Mesothelial cell of epicardium (in vitro differentiated cells): ENCODE data around the gene CYP11A1. TPM values are rescaled to one million over a fixed set of nuclear protein-coding genes. Genes with fewer than 3 reads are reported as not detected.
A peak's percentile ranks its signal among the peaks of the same experiment; 100 is the strongest.

Source experiments
- DNase-seq, 2 experiments: peaks; one replicate each; pipeline ENCODE4 v3.0.0; 2021; ENCODE audit warnings: low spot score in 2 of 2; ENCODE audit not compliant: unreplicated experiment in 2 of 2
- H3K27ac Mint-ChIP-seq: 2 replicates; pipeline ENCODE4 v1.8.0; 2021; ENCODE audit warnings: mixed read lengths
- H3K27me3 Mint-ChIP-seq: 2 replicates; pipeline ENCODE4 v1.8.0; 2021; ENCODE audit warnings: low read depth, mixed read lengths
- H3K36me3 Mint-ChIP-seq: 2 replicates; pipeline ENCODE4 v1.8.0; 2021; ENCODE audit warnings: mixed read lengths
- H3K4me1 Mint-ChIP-seq: 2 replicates; pipeline ENCODE4 v1.8.0; 2021; ENCODE audit warnings: mixed read lengths
- H3K4me3 Mint-ChIP-seq: 2 replicates; pipeline ENCODE4 v1.8.0; 2021; ENCODE audit warnings: mild to moderate bottlenecking, moderate library complexity, mixed read lengths
- H3K9me3 Mint-ChIP-seq: 2 replicates; pipeline ENCODE4 v1.8.0; 2021; ENCODE audit warnings: mixed read lengths
- CTCF ChIP-seq: fragments of 200-600 bp; sonication (generic); IDR thresholded peaks from one replicate; pipeline ENCODE4 v1.5.0; 2021; ENCODE audit warnings: antibody characterized with exemption; ENCODE audit not compliant: unreplicated experiment
- total RNA-seq: library from RNA; stranded (reverse); gene quantifications from 3 replicates; pipeline ENCODE4 v1.2.1, GENCODE V29; 2021

CYP11A1 gene
- total RNA-seq, 1 donor from 2014 or later = 7.0 TPM

- no peak for DNase-seq
- Mint-ChIP-seq H3K4me3 (no peak overlapping the region), H3K4me1 (peaks cover 10% of the 10 kb centered on the region), H3K36me3 (no peaks in the 10 kb centered on the region), H3K27ac (no peak overlapping the region), H3K27me3 (peaks cover 57% of the 10 kb centered on the region), H3K9me3 (no peaks in the 10 kb centered on the region)
- TF ChIP-seq CTCF = no peak
Observed at GRCh38 chr15:74295800-74296199, 71.6 kb downstream of the CYP11A1 start.

GRCh38 chr15:74294010-74294409 is 73.4 kb downstream of the CYP11A1 start:
- Mint-ChIP-seq H3K36me3 (no peaks in the 10 kb centered on the region), H3K4me1 (peaks cover 14% of the 10 kb centered on the region), H3K4me3 (no peak overlapping the region), H3K27me3 (peaks cover 53% of the 10 kb centered on the region), H3K27ac (no peak overlapping the region), H3K9me3 (no peaks in the 10 kb centered on the region)
- TF ChIP-seq CTCF = no peak
- no peak for DNase-seq

- TF ChIP-seq CTCF = no peak
Observed at GRCh38 chr15:74293021-74293810, 74.2 kb downstream of the CYP11A1 start.

GRCh38 chr15:74291101-74292071 is 76.1 kb downstream of the CYP11A1 start:
- TF ChIP-seq CTCF = no peak
- Mint-ChIP-seq H3K36me3 (no peaks in the 10 kb centered on the region), H3K27ac (peak overlapping the region; percentile 13), H3K27me3 (peaks cover 60% of the 10 kb centered on the region), H3K4me3 (no peak overlapping the region), H3K4me1 (peaks cover 14% of the 10 kb centered on the region), H3K9me3 (no peaks in the 10 kb centered on the region)
- peak; percentile 86 to 96 for DNase-seq

More at GRCh38 chr15:74293021-74293810, 74.2 kb downstream of the CYP11A1 start:
- H3K27ac Mint-ChIP-seq = no peak overlapping the region
- H3K36me3 Mint-ChIP-seq = no peaks in the 10 kb centered on the region
- peaks cover 14% of the 10 kb centered on the region for H3K4me1 Mint-ChIP-seq
- no peak for DNase-seq
- H3K4me3 Mint-ChIP-seq = no peak overlapping the region
- no peaks in the 10 kb centered on the region for H3K9me3 Mint-ChIP-seq
- H3K27me3 Mint-ChIP-seq = peaks cover 58% of the 10 kb centered on the region

- no peaks in the 10 kb centered on the region for H3K9me3 Mint-ChIP-seq
- DNase-seq = no peak
- peaks cover 14% of the 10 kb centered on the region for H3K4me1 Mint-ChIP-seq
- no peak for TF ChIP-seq CTCF
- H3K4me3 Mint-ChIP-seq = no peak overlapping the region
- no peaks in the 10 kb centered on the region for H3K36me3 Mint-ChIP-seq
- H3K27ac Mint-ChIP-seq = no peak overlapping the region
- peaks cover 62% of the 10 kb centered on the region for H3K27me3 Mint-ChIP-seq
Observed at GRCh38 chr15:74290645-74291044, 76.8 kb downstream of the CYP11A1 start.
